Stimulated activated CD4-positive, alpha-beta T cell treated with anti-CD3 and anti-CD28 coated beads, Interleukin-1b, Interleukin-23, amount 100 ng/mL, for 1 hour (primary cell): Measurements from ENCODE around the gene NDUFB10.

Experiments
- DNase-seq, 2 donors: peaks; one replicate each; pipeline ENCODE4 v3.0.0-alpha.2; 2020; ENCODE audit warnings: low read depth in 2 of 2

The NDUFB10 gene

GRCh38 chr16:1971796-1972489 lies 12.6 kb downstream of the NDUFB10 start, which contains the start of gene TBL3:
TBL3 (plus strand) TSS chr16:1972053; CDS start chr16:1972165, 112 bp downstream.
- DNase-seq: peak; percentile 88 to 93

DNA sequence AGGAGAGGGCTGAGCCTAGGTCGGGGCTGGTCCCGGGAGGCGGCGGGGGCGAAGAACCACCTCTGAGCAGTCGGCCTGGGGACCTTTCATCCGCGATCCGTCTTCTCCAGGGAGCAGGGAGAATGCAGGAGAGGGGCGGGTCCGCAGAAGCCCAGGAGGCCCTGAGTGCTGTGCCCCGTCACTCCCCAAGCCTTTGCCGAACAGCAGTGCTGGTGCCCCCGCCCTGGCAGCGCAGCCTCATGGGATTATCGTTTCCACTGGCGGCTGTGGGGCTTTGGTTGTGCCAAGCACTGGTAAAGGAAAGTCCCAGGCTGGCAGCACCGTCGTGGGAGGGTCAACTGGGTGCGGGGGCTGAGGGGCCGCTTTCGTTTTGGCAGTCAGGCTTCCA lies 13.1 kb downstream of the NDUFB10 start:
- DNase-seq: no peak

- no peak for DNase-seq
Observed at GRCh38 chr16:1973461-1974156, 14.3 kb downstream of the NDUFB10 start.

DNA sequence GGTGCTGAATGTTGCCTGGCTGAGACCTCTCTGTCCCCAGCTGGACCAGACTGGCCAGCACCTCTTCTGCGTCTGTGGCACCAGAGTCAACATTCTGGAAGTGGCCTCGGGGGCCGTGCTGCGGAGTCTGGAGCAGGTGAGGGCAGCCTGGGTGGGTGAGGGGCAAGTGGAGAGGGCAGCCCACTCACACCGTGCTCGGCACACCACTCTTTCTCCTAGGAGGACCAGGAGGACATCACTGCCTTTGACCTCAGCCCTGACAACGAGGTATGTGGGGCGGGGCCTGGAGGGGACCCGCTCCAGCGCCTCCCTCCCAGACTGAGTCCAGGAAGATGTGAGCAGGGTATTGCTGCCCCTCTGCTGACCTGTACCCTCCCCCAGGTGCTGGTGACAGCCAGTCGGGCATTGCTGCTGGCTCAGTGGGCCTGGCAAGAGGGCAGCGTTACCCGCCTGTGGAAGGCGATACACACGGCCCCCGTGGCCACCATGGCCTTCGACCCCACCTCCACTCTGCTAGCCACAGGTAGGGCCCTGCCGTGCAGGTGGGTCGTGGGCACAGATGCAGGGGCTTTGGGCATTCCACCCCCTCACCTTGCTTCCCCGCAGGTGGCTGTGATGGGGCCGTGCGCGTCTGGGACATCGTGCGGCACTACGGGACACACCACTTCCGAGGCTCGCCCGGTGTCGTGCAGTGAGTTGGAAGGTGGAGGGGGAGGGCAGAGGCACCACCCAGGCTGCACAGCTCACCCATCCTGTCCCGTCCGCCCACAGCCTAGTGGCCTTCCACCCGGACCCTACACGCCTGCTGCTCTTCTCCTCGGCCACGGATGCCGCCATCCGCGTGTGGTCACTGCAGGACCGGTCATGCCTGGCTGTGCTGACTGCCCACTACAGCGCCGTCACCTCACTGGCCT lies 15.1 kb downstream of the NDUFB10 start:
- DNase-seq: no peak

DNA sequence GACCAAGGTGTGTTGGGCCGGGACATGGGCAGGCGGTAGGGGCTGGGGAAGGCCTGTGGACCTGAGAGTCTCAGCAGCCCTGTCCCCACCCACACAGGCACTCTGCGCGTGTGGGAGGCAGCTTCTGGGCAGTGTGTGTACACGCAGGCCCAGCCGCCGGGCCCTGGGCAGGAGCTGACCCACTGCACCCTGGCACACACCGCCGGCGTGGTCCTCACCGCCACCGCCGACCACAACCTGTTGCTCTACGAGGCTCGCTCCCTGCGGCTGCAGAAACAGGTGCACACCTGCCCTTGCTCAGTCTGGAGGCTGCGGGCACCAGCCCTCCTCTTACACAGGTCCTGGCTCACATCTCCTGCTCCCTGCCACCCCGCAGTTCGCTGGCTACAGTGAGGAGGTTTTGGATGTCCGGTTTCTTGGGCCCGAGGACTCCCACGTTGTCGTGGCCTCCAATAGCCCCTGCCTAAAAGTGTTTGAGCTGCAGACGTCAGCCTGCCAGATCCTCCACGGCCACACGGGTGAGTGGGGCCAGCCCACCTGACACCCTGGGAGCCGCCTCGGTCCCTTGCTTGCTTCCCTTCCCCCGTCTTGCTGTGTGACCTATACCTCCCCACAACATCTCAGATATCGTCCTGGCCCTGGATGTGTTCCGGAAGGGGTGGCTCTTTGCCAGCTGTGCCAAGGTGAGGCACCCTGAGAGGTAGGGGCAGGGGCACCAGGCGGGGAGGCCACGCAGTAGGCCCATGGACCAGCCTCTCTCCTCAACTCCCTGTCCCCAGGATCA lies 16.3 kb downstream of the NDUFB10 start:
- no peak for DNase-seq

- no peak for DNase-seq
Observed at GRCh38 chr16:1976216-1976520, 16.8 kb downstream of the NDUFB10 start.

DNA sequence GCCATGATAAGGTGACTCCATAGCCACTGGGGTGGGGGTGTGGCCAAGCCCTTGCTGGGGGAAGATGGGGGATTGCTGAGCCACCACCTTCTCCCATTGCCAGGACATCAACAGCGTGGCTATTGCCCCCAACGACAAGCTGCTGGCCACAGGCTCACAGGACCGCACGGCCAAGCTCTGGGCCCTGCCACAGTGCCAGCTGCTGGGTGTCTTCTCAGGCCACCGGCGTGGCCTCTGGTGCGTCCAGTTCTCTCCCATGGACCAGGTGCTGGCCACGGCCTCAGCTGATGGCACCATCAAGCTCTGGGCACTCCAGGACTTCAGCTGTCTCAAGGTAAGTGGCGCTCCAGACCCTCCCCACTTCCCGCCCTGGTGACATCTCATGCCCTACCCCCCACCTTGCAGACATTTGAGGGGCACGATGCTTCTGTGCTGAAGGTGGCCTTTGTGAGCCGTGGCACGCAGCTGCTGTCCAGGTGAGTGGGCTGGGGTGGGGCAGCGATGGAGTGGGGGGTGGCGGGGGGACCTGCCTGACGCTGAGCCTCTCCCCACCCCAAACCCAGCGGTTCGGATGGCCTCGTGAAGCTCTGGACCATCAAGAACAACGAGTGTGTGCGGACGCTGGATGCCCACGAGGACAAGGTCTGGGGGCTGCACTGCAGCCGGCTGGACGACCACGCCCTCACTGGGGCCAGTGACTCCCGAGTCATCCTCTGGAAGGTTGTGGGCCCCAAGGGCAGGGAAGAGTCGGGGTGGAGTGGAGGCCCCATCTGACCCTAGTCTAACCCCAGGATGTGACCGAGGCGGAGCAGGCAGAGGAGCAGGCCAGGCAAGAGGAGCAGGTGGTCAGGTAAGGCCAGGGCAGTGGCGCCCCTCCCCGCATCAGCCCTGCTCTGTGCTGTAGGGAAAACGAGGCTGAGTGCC lies 17.9 kb downstream of the NDUFB10 start:
- DNase-seq: no peak

- no peak for DNase-seq
Observed at GRCh38 chr16:1977875-1978268, 18.5 kb downstream of the NDUFB10 start.

- no peak for DNase-seq
Observed at GRCh38 chr16:1978476-1979120, 19.3 kb downstream of the NDUFB10 start.

DNA sequence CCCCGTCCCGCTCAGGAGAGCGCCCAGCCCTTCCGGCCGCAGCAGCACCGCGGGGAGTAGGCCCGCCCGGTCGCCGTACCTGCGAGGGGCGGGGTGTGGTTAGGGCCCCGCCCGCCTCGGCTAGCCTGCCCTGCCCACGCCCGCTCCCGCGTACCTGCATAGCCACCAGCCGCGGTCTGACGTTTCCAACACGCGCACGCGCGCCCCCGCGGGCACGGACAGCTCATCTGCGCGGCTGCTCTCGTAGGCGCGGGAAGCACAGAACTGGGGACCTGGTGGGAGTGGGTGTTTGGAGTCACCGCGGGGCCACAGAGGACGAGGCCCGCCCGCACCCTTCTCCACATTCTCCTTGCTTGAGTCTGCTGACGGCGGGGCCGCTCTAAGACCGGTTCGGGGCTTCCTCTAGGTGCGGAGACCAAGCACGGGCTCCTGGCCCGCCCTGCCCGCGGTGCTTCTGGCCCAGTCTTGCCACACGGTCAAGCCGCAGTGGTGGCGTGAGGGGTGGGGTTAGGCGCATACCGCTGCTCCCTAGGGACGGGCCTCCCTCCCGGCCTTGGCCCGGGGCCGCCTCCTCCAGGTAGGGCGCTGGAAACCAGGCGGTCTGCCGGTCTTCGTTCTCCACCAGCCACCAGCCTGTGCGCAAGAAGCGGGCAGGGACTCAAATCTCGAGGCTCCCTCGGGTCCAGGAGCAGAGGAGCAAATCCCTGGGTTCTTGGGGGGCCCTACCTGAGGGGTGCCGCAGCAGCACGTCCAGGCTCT lies 20.1 kb downstream of the NDUFB10 start:
- DNase-seq: no peak

GRCh38 chr16:1980030-1980769 lies 20.9 kb downstream of the NDUFB10 start:
- no peak for DNase-seq

- DNase-seq: no peak
Observed at GRCh38 chr16:1980770-1981087, 21.4 kb downstream of the NDUFB10 start.

GRCh38 chr16:1981398-1981836 lies 22.1 kb downstream of the NDUFB10 start, which contains the start of gene NOXO1:
NOXO1 (minus strand) TSS chr16:1981469; CDS start chr16:1981179, 290 bp downstream.
- no peak for DNase-seq

DNA sequence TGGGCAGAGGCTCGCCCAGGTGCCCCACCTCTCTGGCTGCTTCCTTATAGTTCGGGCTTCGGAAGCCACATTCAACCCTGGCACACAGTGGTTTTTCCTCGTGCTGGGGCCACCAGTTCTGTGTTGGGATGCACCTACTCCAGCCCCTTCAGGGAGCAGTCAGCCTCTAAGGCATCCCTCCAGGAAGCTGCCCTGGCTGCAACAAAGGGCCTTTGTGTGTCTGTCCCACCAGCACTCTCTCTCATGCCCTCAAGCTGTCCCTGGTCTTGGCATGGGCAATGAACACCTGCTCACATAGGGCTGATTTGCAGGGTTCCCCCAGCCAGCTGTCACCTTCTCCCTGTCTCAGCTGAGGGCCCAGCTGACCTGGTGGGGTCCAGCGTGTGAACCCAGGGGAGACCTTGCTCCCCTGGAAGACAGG lies 22.7 kb downstream of the NDUFB10 start:
- DNase-seq: no peak

GRCh38 chr16:1982991-1983543 lies 23.7 kb downstream of the NDUFB10 start:
- no peak for DNase-seq

GRCh38 chr16:1983544-1984346 lies 24.4 kb downstream of the NDUFB10 start, which contains the start of gene GFER:
GFER (plus strand) TSS chr16:1984193; CDS start chr16:1984219, 26 bp downstream.
- DNase-seq: peak in 1 of 2 donors; percentile 33
